Liver (tissue), 3 donors: ENCODE measurements around the gene PTPRN2.

ENCODE experiments used
- CTCF ChIP-seq: fragments of 150-350 bp; IDR thresholded peaks from 2 replicates; pipeline ENCODE4 v1.5.1; 2017; ENCODE audit warnings: improper control_type of control experiment, low read depth, low read length; ENCODE audit not compliant: missing input control
- FOXA1 ChIP-seq: IDR thresholded peaks from 2 replicates; pipeline ENCODE4 v1.6.1; 2016; ENCODE audit warnings: antibody characterized with exemption
- FOXA2 ChIP-seq: IDR thresholded peaks from 2 replicates; pipeline ENCODE4 v1.6.1; 2016; ENCODE audit warnings: antibody characterized with exemption
- GABPA ChIP-seq, 2 donors: IDR thresholded peaks in 1 of 2; conservative IDR thresholded peaks in 1 of 2; 2 replicates each; pipeline ENCODE4 v1.6.1; 2016; ENCODE audit warnings: antibody characterized with exemption in 2 of 2, mild to moderate bottlenecking in 1 of 2, moderate library complexity in 1 of 2
- HNF4G ChIP-seq: IDR thresholded peaks from 2 replicates; pipeline ENCODE4 v1.6.1; 2016; ENCODE audit warnings: antibody characterized with exemption
- JUND ChIP-seq, 2 donors: IDR thresholded peaks; 2 replicates each; pipeline ENCODE4 v1.6.1; 2016; ENCODE audit warnings: antibody characterized with exemption in 2 of 2
- RXRA ChIP-seq, 2 donors: IDR thresholded peaks; 2 replicates each; pipeline ENCODE4 v1.6.1; 2017 to 2018; ENCODE audit warnings: antibody characterized with exemption in 2 of 2, mild to moderate bottlenecking in 1 of 2
- TAF1 ChIP-seq: conservative IDR thresholded peaks from 2 replicates; pipeline ENCODE4 v1.6.1; 2016; ENCODE audit warnings: antibody characterized with exemption, mild to moderate bottlenecking
- donor health status: healthy.
- donor health status: healthy.

- TF ChIP-seq CTCF (no peak), FOXA2 (no peak), JUND (IDR thresholded peaks at IDR 0.05) (no peak), TAF1 (no peak), GABPA (IDR thresholded peaks at IDR 0.05 in 1 of 2, conservative IDR thresholded peaks at IDR 0.05 in 1 of 2) (no peak), RXRA (IDR thresholded peaks at IDR 0.05) (no peak), FOXA1 (no peak), HNF4G (no peak)
Observed at GRCh38 chr7:157615101-157615817, 972.4 kb downstream of the PTPRN2 start.
